HEK293 (cell line): ENCODE results near the gene STYX.

Experiments used
- EGR2 ChIP-seq: fragments of 450-650 bp; formaldehyde crosslinking; IDR thresholded peaks from 2 replicates; pipeline ENCODE4 v1.5.1; 2016; ENCODE audit warnings: low read depth, missing biosample characterization, missing genetic modification characterization
- GLIS2 ChIP-seq: fragments of 450-650 bp; formaldehyde crosslinking; IDR thresholded peaks from 2 replicates; pipeline ENCODE4 v1.5.1; 2016; ENCODE audit warnings: missing biosample characterization, missing genetic modification characterization
- HOXA7 ChIP-seq: sonication (generic); formaldehyde crosslinking; IDR thresholded peaks from 2 replicates; pipeline ENCODE4 v1.8.1; 2022; ENCODE audit warnings: missing genetic modification reagents, borderline replicate concordance
- KLF16 ChIP-seq: fragments of 450-650 bp; formaldehyde crosslinking; IDR thresholded peaks from 2 replicates; pipeline ENCODE4 v1.5.1; 2017; ENCODE audit warnings: missing biosample characterization, missing genetic modification characterization
- KLF7 ChIP-seq: fragments of 450-650 bp; formaldehyde crosslinking; IDR thresholded peaks from 2 replicates; pipeline ENCODE4 v1.5.1; 2016; ENCODE audit warnings: missing biosample characterization, missing genetic modification characterization, borderline replicate concordance
- KLF8 ChIP-seq: fragments of 450-650 bp; formaldehyde crosslinking; IDR thresholded peaks from 2 replicates; pipeline ENCODE4 v1.5.1; 2016; ENCODE audit warnings: missing biosample characterization, missing genetic modification characterization
- KLF9 ChIP-seq: fragments of 450-650 bp; formaldehyde crosslinking; IDR thresholded peaks from 2 replicates; pipeline ENCODE4 v1.5.1; 2016; ENCODE audit warnings: missing biosample characterization, missing genetic modification characterization, low read depth
- OVOL3 ChIP-seq: fragments of 450-650 bp; formaldehyde crosslinking; IDR thresholded peaks from 2 replicates; pipeline ENCODE4 v1.5.1; 2016; ENCODE audit warnings: missing biosample characterization, missing genetic modification characterization
- PBX3 ChIP-seq: sonication (generic); formaldehyde crosslinking; IDR thresholded peaks from 2 replicates; pipeline ENCODE4 v1.8.1; 2022; ENCODE audit warnings: mild to moderate bottlenecking, moderate library complexity, missing genetic modification reagents
- PRDM10 ChIP-seq: fragments of 450-650 bp; formaldehyde crosslinking; IDR thresholded peaks from 2 replicates; pipeline ENCODE4 v1.5.1; 2016; ENCODE audit warnings: missing biosample characterization, missing genetic modification characterization
- REPIN1 ChIP-seq: fragments of 450-650 bp; formaldehyde crosslinking; IDR thresholded peaks from 2 replicates; pipeline ENCODE4 v1.5.1; 2017; ENCODE audit warnings: missing biosample characterization, missing genetic modification characterization, low read depth
- SP3 ChIP-seq: fragments of 450-650 bp; formaldehyde crosslinking; IDR thresholded peaks from 2 replicates; pipeline ENCODE4 v1.5.1; 2016; ENCODE audit warnings: missing biosample characterization, missing genetic modification characterization
- TRIM28 ChIP-seq: IDR thresholded peaks from 2 replicates; pipeline ENCODE4 v1.6.1; 2011; ENCODE audit warnings: low read length, control low read depth, borderline replicate concordance
- YY1 ChIP-seq: fragments of 450-650 bp; formaldehyde crosslinking; IDR thresholded peaks from 2 replicates; pipeline ENCODE4 v1.5.1; 2018; ENCODE audit warnings: missing biosample characterization, missing genetic modification characterization
- YY2 ChIP-seq: fragments of 450-650 bp; formaldehyde crosslinking; IDR thresholded peaks from 2 replicates; pipeline ENCODE4 v1.5.1; 2016; ENCODE audit warnings: missing biosample characterization, missing genetic modification characterization
- ZBTB17 ChIP-seq: fragments of 450-650 bp; formaldehyde crosslinking; IDR thresholded peaks from 2 replicates; pipeline ENCODE4 v1.5.1; 2016; ENCODE audit warnings: missing biosample characterization, missing genetic modification characterization
- ZBTB21 ChIP-seq: fragments of 450-650 bp; formaldehyde crosslinking; IDR thresholded peaks from 2 replicates; pipeline ENCODE4 v1.5.1; 2017; ENCODE audit warnings: missing biosample characterization, missing genetic modification characterization
- ZFP37 ChIP-seq: fragments of 450-650 bp; formaldehyde crosslinking; IDR thresholded peaks from 2 replicates; pipeline ENCODE4 v1.5.1; 2016; ENCODE audit warnings: missing biosample characterization, missing genetic modification characterization
- ZNF112 ChIP-seq: fragments of 450-650 bp; formaldehyde crosslinking; IDR thresholded peaks from 2 replicates; pipeline ENCODE4 v1.5.0; 2017; ENCODE audit warnings: missing biosample characterization, missing genetic modification characterization
- ZNF155 ChIP-seq: fragments of 450-650 bp; formaldehyde crosslinking; IDR thresholded peaks from 2 replicates; pipeline ENCODE4 v1.5.1; 2016; ENCODE audit warnings: missing biosample characterization, missing genetic modification characterization
- ZNF174 ChIP-seq: fragments of 450-650 bp; formaldehyde crosslinking; IDR thresholded peaks from 2 replicates; pipeline ENCODE4 v1.5.0; 2017; ENCODE audit warnings: missing biosample characterization, mild to moderate bottlenecking, missing genetic modification characterization
- ZNF19 ChIP-seq: fragments of 450-650 bp; formaldehyde crosslinking; IDR thresholded peaks from 2 replicates; pipeline ENCODE4; 2016; ENCODE audit warnings: missing biosample characterization, missing genetic modification characterization, low read depth
- ZNF2 ChIP-seq: fragments of 450-650 bp; formaldehyde crosslinking; IDR thresholded peaks from 2 replicates; pipeline ENCODE4 v1.5.1; 2016; ENCODE audit warnings: missing biosample characterization, missing genetic modification characterization
- ZNF221 ChIP-seq: fragments of 450-650 bp; formaldehyde crosslinking; IDR thresholded peaks from 2 replicates; pipeline ENCODE4 v1.5.1; 2017; ENCODE audit warnings: missing biosample characterization, missing genetic modification characterization, borderline replicate concordance
- ZNF274 ChIP-seq, 2 experiments: fragments of 200-500 bp in 1 of 2; fragments of 450-650 bp in 1 of 2; sonication (Bioruptor generic) in 1 of 2; formaldehyde crosslinking in 1 of 2; IDR thresholded peaks; 2 replicates each; pipeline versions ENCODE4 v1.5.1 to v1.6.1; 2014 to 2016; ENCODE audit warnings: borderline replicate concordance in 1 of 2, inconsistent platforms in 1 of 2, low read length in 1 of 2, missing biosample characterization in 1 of 2, missing genetic modification characterization in 1 of 2
- ZNF391 ChIP-seq: fragments of 450-650 bp; formaldehyde crosslinking; IDR thresholded peaks from 2 replicates; pipeline ENCODE4 v1.5.1; 2016; ENCODE audit warnings: low read depth, missing biosample characterization, missing genetic modification characterization, borderline replicate concordance
- ZNF530 ChIP-seq: fragments of 450-650 bp; formaldehyde crosslinking; IDR thresholded peaks from 2 replicates; pipeline ENCODE4 v1.5.1; 2016; ENCODE audit warnings: low read depth, missing biosample characterization, missing genetic modification characterization
- ZNF560 ChIP-seq: fragments of 450-650 bp; formaldehyde crosslinking; IDR thresholded peaks from 2 replicates; pipeline ENCODE4 v1.5.1; 2017; ENCODE audit warnings: missing biosample characterization, missing genetic modification characterization, borderline replicate concordance
- ZNF610 ChIP-seq: fragments of 450-650 bp; formaldehyde crosslinking; IDR thresholded peaks from 2 replicates; pipeline ENCODE4 v1.5.1; 2016; ENCODE audit warnings: missing biosample characterization, missing genetic modification characterization, borderline replicate concordance
- ZNF621 ChIP-seq: fragments of 450-650 bp; formaldehyde crosslinking; IDR thresholded peaks from 2 replicates; pipeline ENCODE4 v1.5.1; 2017; ENCODE audit warnings: missing biosample characterization, missing genetic modification characterization
- ZNF626 ChIP-seq: fragments of 450-650 bp; sonication (Bioruptor Pico); formaldehyde crosslinking; IDR thresholded peaks from 2 replicates; pipeline ENCODE4 v1.5.1; 2018; ENCODE audit warnings: missing biosample characterization, missing genetic modification characterization, inconsistent platforms
- ZNF629 ChIP-seq: fragments of 450-650 bp; formaldehyde crosslinking; IDR thresholded peaks from 2 replicates; pipeline ENCODE4 v1.5.1; 2017; ENCODE audit warnings: missing biosample characterization, missing genetic modification characterization
- ZNF654 ChIP-seq: fragments of 450-650 bp; formaldehyde crosslinking; IDR thresholded peaks from 2 replicates; pipeline ENCODE4 v1.5.1; 2016; ENCODE audit warnings: low read depth, missing biosample characterization, missing genetic modification characterization
- ZNF660 ChIP-seq: fragments of 450-650 bp; IDR thresholded peaks from 2 replicates; pipeline ENCODE4 v1.5.1; 2018; ENCODE audit warnings: missing biosample characterization, mild to moderate bottlenecking, missing genetic modification characterization
- ZNF76 ChIP-seq: fragments of 450-650 bp; formaldehyde crosslinking; IDR thresholded peaks from 2 replicates; pipeline ENCODE4; 2016; ENCODE audit warnings: low read depth, missing biosample characterization, missing genetic modification characterization, borderline replicate concordance
- ZNF777 ChIP-seq: fragments of 450-650 bp; formaldehyde crosslinking; IDR thresholded peaks from 2 replicates; pipeline ENCODE4 v1.5.1; 2017; ENCODE audit warnings: missing biosample characterization, missing genetic modification characterization, borderline replicate concordance

Gene STYX

GRCh38 chr14:52706724-52707706 is 23.0 kb upstream of the STYX start, which contains the start of gene PSMC6 (continued):
- peak; percentile 85 for TF ChIP-seq ZNF76 (tag by site-specific recombination)
- 0 out of 2 replicates have a peak, but pooled peaks have one; percentile 37 for TF ChIP-seq ZFP37
- no peak for TF ChIP-seq ZNF621 (tag by site-specific recombination)
- TF ChIP-seq OVOL3, result no peak
- TF ChIP-seq ZNF2 (tag by site-specific recombination), result no peak; the same call in 1 of the 2 replicates
- TF ChIP-seq YY2 (tag by site-specific recombination), result peak; percentile 83
- no peak for TF ChIP-seq ZNF560
- peak; percentile 87 for TF ChIP-seq YY1 (tag by site-specific recombination)
- TF ChIP-seq TRIM28, result peak; percentile 15; the same call in 1 of the 2 replicates
- TF ChIP-seq ZNF174 (tag by site-specific recombination), result no peak
- peak; percentile 65 for TF ChIP-seq ZBTB17 (tag by site-specific recombination)
- no peak for TF ChIP-seq ZNF112 (tag by site-specific recombination)
- TF ChIP-seq ZNF530, result no peak
- TF ChIP-seq ZNF610 (tag by site-specific recombination), result no peak
- TF ChIP-seq EGR2 (tag by site-specific recombination), result no peak
- peak; percentile 92 for TF ChIP-seq SP3 (tag by site-specific recombination)
- TF ChIP-seq KLF8, result peak; percentile 61
- TF ChIP-seq PBX3 (CRISPR knock-in tag), result no peak
- 0 out of 2 replicates have a peak, but pooled peaks have one; percentile 16 for TF ChIP-seq ZBTB21
- peak; percentile 43 for TF ChIP-seq KLF9 (tag by site-specific recombination)
- TF ChIP-seq REPIN1 (tag by site-specific recombination), result no peak
- no peak for TF ChIP-seq ZNF155 (tag by site-specific recombination)
- TF ChIP-seq ZNF391 (tag by site-specific recombination), result no peak
- TF ChIP-seq KLF16 (tag by site-specific recombination), result no peak
- no peak for TF ChIP-seq ZNF19 (tag by site-specific recombination)
- peak; percentile 68 for TF ChIP-seq PRDM10 (tag by site-specific recombination)
- no peak for TF ChIP-seq KLF7 (tag by site-specific recombination)
- TF ChIP-seq ZNF221 (tag by site-specific recombination), result no peak
- TF ChIP-seq HOXA7, result no peak
- no peak for TF ChIP-seq ZNF777 (tag by site-specific recombination)
- no peak for TF ChIP-seq GLIS2 (tag by site-specific recombination)
- no peak; the same call in 1 of the 2 replicates for TF ChIP-seq ZNF660 (tag by site-specific recombination)
- no peak for TF ChIP-seq ZNF654 (tag by site-specific recombination)
- TF ChIP-seq ZNF629 (tag by site-specific recombination), result 0 out of 2 replicates have a peak, but pooled peaks have one; percentile 21
- TF ChIP-seq ZNF274 (IDR thresholded peaks at IDR 0.05; ENCODE audit: low read length), result no peak
- no peak for TF ChIP-seq ZNF274 (tag by site-specific recombination; IDR thresholded peaks at IDR 0.05; ENCODE audit: borderline replicate concordance)
- TF ChIP-seq ZNF626 (tag by site-specific recombination), result 0 out of 2 replicates have a peak, but pooled peaks have one; percentile 9
